Stomach (tissue), 9 donors: ENCODE data around the gene HTR2B. TPM values are rescaled to one million over a fixed set of nuclear protein-coding genes. Genes with fewer than 3 reads are reported as not detected.
A peak's percentile ranks its signal among the peaks of the same experiment; 100 is the strongest.
"Not testable (repeated sequence)": the region's sequence is repeated elsewhere in the genome, so short reads cannot be mapped to it uniquely, and the experiment has no call there.

Source experiments
- DNase-seq, 2 donors: peaks; one replicate each; pipeline versions ENCODE4 v3.0.0 to v3.0.0-alpha.2; 2013 to 2019
- H3K27ac ChIP-seq, 5 donors: fragments of 200-600 bp in 4 of 5; sonication (generic) in 4 of 5; one replicate each; pipeline ENCODE4 v1.5.1; 2013 to 2019; ENCODE audit warnings: mild to moderate bottlenecking in 1 of 5, moderate library complexity in 1 of 5
- H3K27me3 ChIP-seq, 3 donors: fragments of 200-600 bp; sonication (generic); one replicate each; pipeline ENCODE4 v1.5.1; 2017 to 2019; ENCODE audit warnings: mixed run types in 1 of 3
- H3K36me3 ChIP-seq, 4 donors: fragments of 200-600 bp; sonication (generic); 1 replicate in 3 of 4; 2 replicates in 1 of 4; pipeline ENCODE4 v1.5.1; 2016 to 2019
- H3K4me1 ChIP-seq, 4 donors: fragments of 200-600 bp; sonication (generic); one replicate each; pipeline ENCODE4 v1.5.1; 2016 to 2019
- H3K4me3 ChIP-seq, 4 donors: fragments of 200-600 bp; sonication (generic) in 3 of 4; one replicate each; pipeline ENCODE4 v1.5.1; 2016 to 2019; ENCODE audit warnings: mild to moderate bottlenecking in 1 of 4
- H3K9me3 ChIP-seq, 4 donors: fragments of 200-600 bp; sonication (generic); one replicate each; pipeline ENCODE4 v1.5.1; 2016 to 2019
- EP300 ChIP-seq: sonication (generic); formaldehyde crosslinking; IDR thresholded peaks from one replicate; pipeline ENCODE4 v1.6.1; 2017; ENCODE audit warnings: antibody characterized with exemption
- POLR2A ChIP-seq, 4 donors: fragments of 450-650 bp; IDR thresholded peaks; one replicate each; pipeline ENCODE4 v1.6.1; 2016; ENCODE audit warnings: antibody characterized with exemption in 4 of 4, control low read depth in 2 of 4, mild to moderate bottlenecking in 1 of 4, moderate library complexity in 1 of 4
- POLR2AphosphoS5 ChIP-seq, 3 donors: sonication (generic); formaldehyde crosslinking; IDR thresholded peaks; one replicate each; pipeline ENCODE4 v1.6.1; 2016; ENCODE audit warnings: antibody characterized with exemption in 3 of 3
- WGBS, 5 donors: extraction: QIAGEN DNeasy Blood & Tissue Kit in 3 of 5; methylation state at CpG; one replicate each; pipeline versions ENCODE4 v1.1.5 to v1.1.7; 2013 to 2018; 5-methylcytosine and 5-hydroxymethylcytosine counted together
- intact Hi-C: fragments of 100-400 bp; cut with DNase I; formaldehyde crosslinking; loops from one replicate; pipeline ENCODE4 v1.15.1; 2023; ENCODE audit warnings: low total_unique reads
- polyA plus RNA-seq, 3 donors: library from polyadenylated mRNA; stranded (reverse); fragments of 200-250 nt; gene quantifications; one replicate each; pipeline ENCODE4 v1.2.3, GENCODE V29; 2013
- total RNA-seq, 5 donors: library from RNA; depleted of rRNA; stranded (reverse); fragments of >200 nt; gene quantifications; one replicate each; pipeline versions ENCODE4 v1.1.0 to v1.2.3, GENCODE V29; 2014 to 2016
- TF ChIP-seq, protein P1 (sequence below), 7 experiments: fragments of 450-650 bp in 4 of 7; fragments of 200-600 bp in 3 of 7; sonication (generic) in 3 of 7; IDR thresholded peaks; one replicate each; pipeline ENCODE4 v1.5.1; 2016 to 2019; ENCODE audit warnings: antibody characterized with exemption in 7 of 7, control low read depth in 2 of 7, mild to moderate bottlenecking in 1 of 7
- donor health status: healthy with polysubstance abuse.
- donor health status: Bipolar disorder and iron deficiency.
- donor health status: healthy.

The HTR2B gene
- total and polyA plus RNA-seq, 8 donors = 0.35 to 32.1 (median 1.3) TPM; not detected in 3

DNA sequence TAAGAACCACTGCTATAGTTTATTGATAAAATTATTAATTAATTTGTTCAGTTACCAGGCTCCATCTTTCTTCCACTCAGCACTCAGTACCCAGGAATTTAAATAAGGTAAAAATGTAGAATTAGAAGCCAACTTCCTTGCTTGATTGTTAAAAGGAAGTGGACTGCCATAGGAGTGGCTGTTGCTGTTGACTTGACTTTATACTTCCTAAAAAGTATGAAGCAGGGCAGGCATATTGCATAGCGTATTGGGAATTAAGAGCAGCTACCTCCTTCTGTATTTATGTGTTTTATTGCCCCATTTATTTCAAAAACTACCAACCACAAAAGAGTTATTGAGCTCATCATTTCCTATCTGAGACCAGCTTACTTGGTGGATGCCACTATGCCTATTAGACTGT lies 40.3 kb downstream of the HTR2B start:
- 86 to 97% (median 91%) methylated on average over 1 of the region's 1 CpG for WGBS, 5 donors
- DNase-seq = no peak
- no peaks in the 10 kb centered on the region for H3K27me3 ChIP-seq
- intact Hi-C loops = no loop called here
- no peak for TF ChIP-seq POLR2AphosphoS5 (IDR thresholded peaks at IDR 0.05)
- TF ChIP-seq EP300 = no peak
- TF ChIP-seq, protein P1, sequence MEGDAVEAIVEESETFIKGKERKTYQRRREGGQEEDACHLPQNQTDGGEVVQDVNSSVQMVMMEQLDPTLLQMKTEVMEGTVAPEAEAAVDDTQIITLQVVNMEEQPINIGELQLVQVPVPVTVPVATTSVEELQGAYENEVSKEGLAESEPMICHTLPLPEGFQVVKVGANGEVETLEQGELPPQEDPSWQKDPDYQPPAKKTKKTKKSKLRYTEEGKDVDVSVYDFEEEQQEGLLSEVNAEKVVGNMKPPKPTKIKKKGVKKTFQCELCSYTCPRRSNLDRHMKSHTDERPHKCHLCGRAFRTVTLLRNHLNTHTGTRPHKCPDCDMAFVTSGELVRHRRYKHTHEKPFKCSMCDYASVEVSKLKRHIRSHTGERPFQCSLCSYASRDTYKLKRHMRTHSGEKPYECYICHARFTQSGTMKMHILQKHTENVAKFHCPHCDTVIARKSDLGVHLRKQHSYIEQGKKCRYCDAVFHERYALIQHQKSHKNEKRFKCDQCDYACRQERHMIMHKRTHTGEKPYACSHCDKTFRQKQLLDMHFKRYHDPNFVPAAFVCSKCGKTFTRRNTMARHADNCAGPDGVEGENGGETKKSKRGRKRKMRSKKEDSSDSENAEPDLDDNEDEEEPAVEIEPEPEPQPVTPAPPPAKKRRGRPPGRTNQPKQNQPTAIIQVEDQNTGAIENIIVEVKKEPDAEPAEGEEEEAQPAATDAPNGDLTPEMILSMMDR (IDR thresholded peaks at IDR 0.05) = no peak
- TF ChIP-seq POLR2A (IDR thresholded peaks at IDR 0.05) = no peak
- H3K4me3 ChIP-seq = no peak overlapping the region
- no peaks in the 10 kb centered on the region for H3K9me3 ChIP-seq
- H3K27ac ChIP-seq = no peak overlapping the region
- H3K4me1 ChIP-seq = no peaks in the 10 kb centered on the region
- H3K36me3 ChIP-seq = peaks cover 76 to 100% (median 100%) of the 10 kb centered on the region in 4 donors

DNA sequence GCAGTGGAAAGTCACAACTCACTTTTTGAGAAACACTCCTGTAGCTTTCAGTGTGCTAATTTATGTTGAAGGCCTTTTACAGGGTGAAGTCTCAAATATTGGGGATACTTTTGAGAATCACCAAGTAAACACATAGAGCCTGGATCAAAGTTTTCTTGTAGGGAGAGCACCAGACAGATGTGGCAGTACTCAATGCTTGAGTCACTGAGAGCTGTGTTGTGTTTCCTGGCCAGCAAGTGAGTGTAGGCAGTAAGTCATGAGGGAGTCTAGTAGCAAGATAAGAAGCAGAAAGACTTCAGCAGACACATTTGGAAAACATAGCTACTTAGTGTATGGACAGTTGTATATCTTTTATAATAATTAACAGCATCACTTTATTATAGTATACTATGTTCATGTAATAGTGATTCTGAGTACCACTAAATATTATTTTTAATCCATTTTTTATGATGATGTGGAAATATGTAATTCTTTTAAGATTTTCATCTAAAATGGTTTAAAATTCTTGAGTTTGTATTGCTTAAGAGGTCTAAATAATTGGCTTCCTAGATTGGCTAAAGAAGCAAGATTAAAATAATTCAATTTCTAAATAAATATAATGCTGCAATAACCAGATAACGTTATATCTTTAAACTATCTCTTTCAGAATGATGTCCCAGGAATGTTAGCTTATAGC lies 55.3 kb downstream of the HTR2B start:
- peaks cover 33 to 97% (median 92%) of the 10 kb centered on the region in 4 donors for H3K36me3 ChIP-seq
- intact Hi-C loops = no loop called here

DNA sequence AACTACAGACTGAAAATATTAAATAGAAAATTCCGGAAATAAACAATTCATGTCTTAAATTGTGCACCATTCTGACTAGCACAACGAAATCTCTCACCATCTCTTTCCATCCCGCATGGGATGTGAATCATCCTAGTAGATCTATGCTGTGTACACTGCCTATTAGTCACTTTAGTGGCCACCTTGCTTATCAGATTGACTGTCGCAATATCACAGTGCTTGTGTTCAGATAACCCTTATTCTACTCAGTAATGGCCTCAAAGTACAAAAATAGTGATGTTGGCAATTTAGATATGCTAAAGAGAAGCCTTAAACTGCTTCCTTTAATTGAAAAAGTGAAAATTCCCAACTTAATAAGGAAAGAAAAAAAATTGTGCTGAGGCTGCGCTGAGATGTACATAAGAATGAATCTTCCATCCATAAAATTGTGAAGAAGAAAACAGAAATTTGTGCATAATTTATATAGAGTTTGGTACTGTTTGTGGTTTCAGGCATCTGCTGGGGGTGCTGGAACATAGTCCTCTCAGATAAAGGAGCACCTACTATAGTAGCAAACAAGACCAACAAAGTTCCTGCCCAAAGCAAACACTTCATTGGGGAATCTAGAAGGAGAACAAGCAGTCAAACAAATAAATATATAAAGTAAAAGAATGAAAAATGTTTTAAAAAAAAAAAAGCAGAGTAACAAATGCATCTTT lies 56.2 kb downstream of the HTR2B start:
- intact Hi-C loops = no loop called here
- no peak overlapping the region for H3K4me3 ChIP-seq
- WGBS, 5 donors = 69 to 77% (median 75%) methylated on average over 5 of the region's 5 CpGs
- peak in 2 of 3 donors; percentile 40 to 56 for TF ChIP-seq POLR2AphosphoS5 (IDR thresholded peaks at IDR 0.05)
- TF ChIP-seq EP300 = no peak
- H3K36me3 ChIP-seq = peaks cover 40 to 100% (median 93%) of the 10 kb centered on the region in 4 donors
- H3K9me3 ChIP-seq = no peaks in the 10 kb centered on the region
- H3K4me1 ChIP-seq = peaks cover 0 to 15% (median 0%) of the 10 kb centered on the region in 4 donors
- DNase-seq = no peak
- H3K27ac ChIP-seq = peak overlapping the region in 1 of 5 donors; percentile 16
- no peaks in the 10 kb centered on the region for H3K27me3 ChIP-seq

More for the DNA sequence above, 55.3 kb downstream of the HTR2B start:
- H3K4me1 ChIP-seq = peaks cover 0 to 15% (median 0%) of the 10 kb centered on the region in 4 donors
- H3K27me3 ChIP-seq = no peaks in the 10 kb centered on the region
- no peaks in the 10 kb centered on the region for H3K9me3 ChIP-seq
- no peak for DNase-seq
- TF ChIP-seq EP300 = no peak
- WGBS, 5 donors = 76 to 92% (median 85%) methylated on average over 1 of the region's 1 CpG
- peak overlapping the region in 1 of 5 donors; percentile 16 for H3K27ac ChIP-seq
- no peak overlapping the region for H3K4me3 ChIP-seq

DNA sequence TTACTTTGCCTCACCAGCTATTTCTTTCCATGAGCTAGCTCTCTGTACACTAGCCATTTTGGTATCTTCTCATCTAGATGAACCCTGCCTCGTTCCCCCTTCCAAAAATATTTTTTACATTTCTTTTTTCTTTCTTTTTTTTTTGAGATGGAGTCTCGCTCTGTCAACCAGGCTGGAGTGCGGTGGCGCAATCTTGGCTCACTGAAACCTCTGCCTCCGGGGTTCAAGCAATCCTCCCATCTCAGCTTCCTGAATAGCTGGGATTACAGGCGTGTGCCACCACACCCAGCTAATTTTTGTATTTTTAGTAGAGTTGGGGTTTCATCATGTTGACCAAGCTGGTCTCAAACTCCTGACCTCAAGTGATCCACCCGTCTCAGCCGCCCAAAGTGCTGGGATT lies 57.3 kb downstream of the HTR2B start:
- H3K27me3 ChIP-seq, H3K27ac ChIP-seq, DNase-seq, H3K9me3 ChIP-seq, intact Hi-C loops, H3K4me3 ChIP-seq: not testable (repeated sequence)
- Histone ChIP-seq H3K36me3 (peaks cover 40 to 100% (median 94%) of the 10 kb centered on the region in 4 donors), H3K4me1 (peaks cover 0 to 15% (median 0%) of the 10 kb centered on the region in 4 donors)
- 91 to 96% (median 94%) methylated on average over 8 of the region's 8 CpGs for WGBS, 5 donors

DNA sequence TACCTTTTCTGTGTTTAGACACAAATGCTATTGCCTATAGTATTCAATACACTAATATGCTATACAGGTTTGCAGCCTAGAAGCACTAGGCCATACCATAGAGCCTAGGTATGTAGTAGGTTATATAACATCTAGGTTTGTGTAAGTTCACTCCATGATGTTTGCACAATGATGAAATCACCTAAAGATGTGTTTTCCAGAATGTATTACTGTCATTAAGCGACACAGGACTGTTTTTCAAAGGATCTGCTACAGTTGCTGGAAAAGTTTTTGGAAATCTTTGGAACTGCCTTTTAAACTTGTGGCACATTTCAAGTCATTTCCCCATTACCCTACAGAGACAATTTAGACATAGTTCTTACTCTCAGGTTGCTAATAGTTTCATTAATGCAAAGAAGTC lies 58.9 kb downstream of the HTR2B start:
- 91 to 96% (median 96%) methylated on average over 1 of the region's 1 CpG for WGBS, 5 donors
- H3K27me3 ChIP-seq = no peaks in the 10 kb centered on the region
- no peak overlapping the region for H3K4me3 ChIP-seq
- peaks cover 44 to 98% (median 96%) of the 10 kb centered on the region in 4 donors for H3K36me3 ChIP-seq
- no peaks in the 10 kb centered on the region for H3K9me3 ChIP-seq
- no peak overlapping the region for H3K27ac ChIP-seq
- no peak for DNase-seq
- no peak for TF ChIP-seq POLR2A (IDR thresholded peaks at IDR 0.05)
- TF ChIP-seq EP300 = no peak
- TF ChIP-seq POLR2AphosphoS5 (IDR thresholded peaks at IDR 0.05) = no peak
- TF ChIP-seq, protein P1 (IDR thresholded peaks at IDR 0.05) = no peak
- peaks cover 0 to 15% (median 0%) of the 10 kb centered on the region in 4 donors for H3K4me1 ChIP-seq
- intact Hi-C loops = no loop called here
